IMR-90 (cell line): ENCODE results near the gene BTBD9. TPM values are rescaled to one million over a fixed set of nuclear protein-coding genes. Genes with fewer than 3 reads are reported as not detected.
A peak's percentile ranks its signal among the peaks of the same experiment; 100 is the strongest.

Source experiments
- ATAC-seq: fragments of 200-7000 bp; cut with Tn5 transposase; 2 replicates; pipeline ENCODE4 v1.9.1; 2020; ENCODE audit warnings: low read depth, mild to moderate bottlenecking, moderate library complexity
- BruUV-seq: library from RNA; stranded (reverse); fragments of 400-500 nt; replicated peaks from 2 replicates; lab custom pipeline; 2021; lab: Mats Ljungman, UMichigan
- CTCF ChIA-PET: fragments of 300-600 bp; formaldehyde crosslinking; extraction: SDS; loops from one replicate; lab custom pipeline; 2021; ENCODE audit warnings: antibody characterized with exemption; lab: Yijun Ruan, JAX
- POLR2A ChIA-PET: fragments of 300-600 bp; sonication (Branson Sonifier 250); formaldehyde crosslinking; loops from one replicate; lab custom pipeline; 2022; ENCODE audit warnings: antibody characterized with exemption; ENCODE audit not compliant: unreplicated experiment; lab: Charles Lee
- DNase-seq: peaks from one replicate; pipeline ENCODE4 v3.0.0; 2013
- H2AFZ ChIP-seq: replicated peaks from 2 replicates; pipeline ENCODE3; 2013; ENCODE audit warnings: low read length, mild to moderate bottlenecking; ENCODE audit not compliant: poor library complexity
- H2AK5ac ChIP-seq: 2 replicates; pipeline ENCODE4 v1.6.1; 2013; ENCODE audit warnings: low read depth, low read length, inconsistent platforms
- H2AK9ac ChIP-seq: replicated peaks from 2 replicates; pipeline ENCODE3; 2013; ENCODE audit warnings: mild to moderate bottlenecking, low read depth, low read length, moderate library complexity; ENCODE audit not compliant: poor library complexity
- H2BK120ac ChIP-seq: 2 replicates; pipeline ENCODE4 v1.6.1; 2013; ENCODE audit warnings: low read depth, low read length, inconsistent platforms
- H2BK15ac ChIP-seq: 3 replicates; pipeline ENCODE4 v1.6.1; 2013; ENCODE audit warnings: low read depth, low read length, inconsistent platforms
- H2BK20ac ChIP-seq: 2 replicates; pipeline ENCODE4 v1.6.1; 2013; ENCODE audit warnings: low read depth, mild to moderate bottlenecking, inconsistent platforms, low read length, moderate library complexity
- H2BK5ac ChIP-seq: 2 replicates; pipeline ENCODE4 v1.6.1; 2013; ENCODE audit warnings: mild to moderate bottlenecking, low read depth, low read length, inconsistent platforms; ENCODE audit not compliant: poor library complexity, severe bottlenecking
- H3K14ac ChIP-seq: replicated peaks from 2 replicates; pipeline ENCODE4 v1.6.1; 2013; ENCODE audit warnings: low read depth, low read length, inconsistent platforms
- H3K18ac ChIP-seq: 2 replicates; pipeline ENCODE4 v1.6.1; 2013; ENCODE audit warnings: low read depth, low read length, control low read depth
- H3K23ac ChIP-seq: 2 replicates; pipeline ENCODE4 v1.6.1; 2013; ENCODE audit warnings: low read depth, low read length, inconsistent platforms
- H3K27ac ChIP-seq: 2 replicates; pipeline ENCODE4 v1.5.1; 2013; ENCODE audit warnings: mild to moderate bottlenecking, control low read depth, low read length; ENCODE audit not compliant: insufficient read depth
- H3K27me3 ChIP-seq: 2 replicates; pipeline ENCODE4 v1.6.1; 2013; ENCODE audit warnings: low read length; ENCODE audit not compliant: control insufficient read depth, insufficient read depth
- H3K36me3 ChIP-seq: 2 replicates; pipeline ENCODE4 v1.6.1; 2013; ENCODE audit warnings: low read length, mixed read lengths; ENCODE audit not compliant: control insufficient read depth, insufficient read depth
- H3K4ac ChIP-seq: 2 replicates; pipeline ENCODE4 v1.6.1; 2013; ENCODE audit warnings: low read depth, low read length, inconsistent platforms
- H3K4me1 ChIP-seq: 2 replicates; pipeline ENCODE4 v1.6.1; 2013; ENCODE audit warnings: low read length, mixed read lengths; ENCODE audit not compliant: control insufficient read depth, insufficient read depth
- H3K4me2 ChIP-seq: 2 replicates; pipeline ENCODE4 v1.6.1; 2013; ENCODE audit warnings: low read depth, mild to moderate bottlenecking, control low read depth, low read length, moderate library complexity
- H3K4me3 ChIP-seq: 2 replicates; pipeline ENCODE4 v1.5.1; 2013; ENCODE audit warnings: low read depth, mild to moderate bottlenecking, control low read depth, low read length, moderate library complexity; ENCODE audit not compliant: insufficient read depth
- H3K56ac ChIP-seq: 2 replicates; pipeline ENCODE4 v1.6.1; 2013; ENCODE audit warnings: low read length, inconsistent platforms; ENCODE audit not compliant: insufficient read depth; ENCODE audit errors: extremely low read depth
- H3K79me1 ChIP-seq, 2 experiments: 2 replicates each; pipeline ENCODE4 v1.6.1; 2013; ENCODE audit warnings: low read length in 2 of 2, inconsistent platforms in 1 of 2, low read depth in 1 of 2
- H3K9ac ChIP-seq: 2 replicates; pipeline ENCODE4 v1.6.1; 2013; ENCODE audit warnings: low read depth, low read length, control low read depth
- H3K9me1 ChIP-seq: 2 replicates; pipeline ENCODE4 v1.6.1; 2013; ENCODE audit warnings: low read length, inconsistent platforms; ENCODE audit not compliant: insufficient read depth
- H3K9me3 ChIP-seq: 2 replicates; pipeline ENCODE4 v1.6.1; 2013; ENCODE audit warnings: low read length; ENCODE audit not compliant: control insufficient read depth, insufficient read depth
- H4K20me1 ChIP-seq: 2 replicates; pipeline ENCODE4 v1.6.1; 2013; ENCODE audit warnings: low read length, inconsistent platforms; ENCODE audit not compliant: insufficient read depth
- H4K5ac ChIP-seq: 2 replicates; pipeline ENCODE4 v1.6.1; 2013; ENCODE audit warnings: mild to moderate bottlenecking, low read depth, low read length, control low read depth
- H4K8ac ChIP-seq, 2 experiments: 2 replicates each; pipeline ENCODE4 v1.6.1; 2013; ENCODE audit warnings: low read depth in 2 of 2, low read length in 2 of 2, control low read depth in 1 of 2, inconsistent platforms in 1 of 2
- H4K91ac ChIP-seq: 2 replicates; pipeline ENCODE4 v1.6.1; 2013; ENCODE audit warnings: low read depth, low read length, inconsistent platforms; ENCODE audit not compliant: insufficient read depth
- BHLHE40 ChIP-seq: fragments of 150-350 bp; IDR thresholded peaks from 2 replicates; pipeline ENCODE4 v1.6.1; 2016; ENCODE audit warnings: mild to moderate bottlenecking, low read depth, low read length
- CEBPB ChIP-seq: IDR thresholded peaks from 2 replicates; pipeline ENCODE4 v1.6.1; 2012; ENCODE audit warnings: low read depth, low read length, improper control_type of control experiment
- CHD1 ChIP-seq: IDR thresholded peaks from 2 replicates; pipeline ENCODE4 v1.6.1; 2012; ENCODE audit warnings: low read depth, low read length, improper control_type of control experiment
- CTCF ChIP-seq: conservative IDR thresholded peaks from 2 replicates; pipeline ENCODE4 v1.5.1; 2012; ENCODE audit warnings: mild to moderate bottlenecking, low read depth, low read length, improper control_type of control experiment
- ELK1 ChIP-seq: fragments of 150-350 bp; IDR thresholded peaks from 2 replicates; pipeline ENCODE4 v1.6.1; 2016; ENCODE audit warnings: low read depth, mild to moderate bottlenecking, low read length, moderate library complexity, borderline replicate concordance
- FOS ChIP-seq: fragments of 150-350 bp; IDR thresholded peaks from 2 replicates; pipeline ENCODE4 v1.6.1; 2016; ENCODE audit warnings: low read depth, low read length
- MAFK ChIP-seq: IDR thresholded peaks from 2 replicates; pipeline ENCODE4 v1.6.1; 2012; ENCODE audit warnings: low read depth, low read length, improper control_type of control experiment
- MAZ ChIP-seq: IDR thresholded peaks from 2 replicates; pipeline ENCODE4 v1.6.1; 2012; ENCODE audit warnings: low read depth, mild to moderate bottlenecking, low read length, improper control_type of control experiment, moderate library complexity, borderline replicate concordance
- MXI1 ChIP-seq: IDR thresholded peaks from 2 replicates; pipeline ENCODE4 v1.6.1; 2012; ENCODE audit warnings: low read depth, mild to moderate bottlenecking, low read length, moderate library complexity, borderline replicate concordance
- NFE2L2 ChIP-seq: fragments of 150-350 bp; IDR thresholded peaks from 2 replicates; pipeline ENCODE4 v1.6.1; 2016; ENCODE audit warnings: low read depth, mild to moderate bottlenecking, low read length
- POLR2A ChIP-seq: IDR thresholded peaks from 2 replicates; pipeline ENCODE4 v1.6.1; 2012; ENCODE audit warnings: mild to moderate bottlenecking, low read depth, low read length
- RAD21 ChIP-seq: IDR thresholded peaks from 2 replicates; pipeline ENCODE4 v1.6.1; 2012; ENCODE audit warnings: low read length, improper control_type of control experiment
- RCOR1 ChIP-seq: IDR thresholded peaks from 2 replicates; pipeline ENCODE4 v1.6.1; 2012; ENCODE audit warnings: mild to moderate bottlenecking, low read length, improper control_type of control experiment; ENCODE audit not compliant: insufficient replicate concordance
- RFX5 ChIP-seq: IDR thresholded peaks from 2 replicates; pipeline ENCODE4 v1.8.0; 2012; ENCODE audit warnings: low read depth, mild to moderate bottlenecking, low read length, moderate library complexity
- SMC3 ChIP-seq: fragments of 150-350 bp; IDR thresholded peaks from 2 replicates; pipeline ENCODE4 v1.6.1; 2016; ENCODE audit warnings: low read depth, mild to moderate bottlenecking, antibody characterized with exemption, low read length, moderate library complexity
- USF2 ChIP-seq: fragments of 150-350 bp; IDR thresholded peaks from 2 replicates; pipeline ENCODE4 v1.6.1; 2017; ENCODE audit warnings: mild to moderate bottlenecking, antibody characterized with exemption, low read length, low read depth
- WGBS, 2 experiments: methylation state at CpG; one replicate each; pipeline versions ENCODE4 v1.1.5 to v1.1.7; 2013; ENCODE audit warnings: missing lambda C conversion rate in 2 of 2; ENCODE audit not compliant: insufficient read length in 1 of 2; ENCODE audit errors: extremely low coverage in 2 of 2; 5-methylcytosine and 5-hydroxymethylcytosine counted together
- dilution Hi-C: fragments of 300-500 bp; cut with HindIII; formaldehyde crosslinking; loops from one replicate; pipeline ENCODE4 v1.14.3; 2018; ENCODE audit warnings: low sequenced_read_pairs; ENCODE audit not compliant: unreplicated experiment
- in situ Hi-C: fragments of 300-500 bp; cut with MboI; formaldehyde crosslinking; loops from 3 replicates; pipeline ENCODE4 v1.14.3; 2019; ENCODE audit warnings: low sequenced_read_pairs, inconsistent platforms, mixed read lengths
- intact Hi-C: fragments of 100-400 bp; cut with micrococcal nuclease; formaldehyde crosslinking; loops from 2 replicates; pipeline ENCODE4 v1.10.0; 2022
- polyA plus RNA-seq, 3 experiments: library from polyadenylated mRNA; depleted of rRNA; stranded (reverse); fragments of >200 nt; gene quantifications; 2 replicates each; pipeline ENCODE4 v1.2.3, GENCODE V29; 2012; ENCODE audit warnings: low replicate concordance in 1 of 3
- total RNA-seq: library from RNA; depleted of rRNA; stranded (reverse); fragments of >200 nt; gene quantifications from 2 replicates; pipeline ENCODE4 v1.2.3, GENCODE V29; 2012

Gene BTBD9
- total and polyA plus RNA-seq, 2 of the 4 experiments (the other 2 are of a cell fraction) = 4.1 to 22.0 TPM

GRCh38 chr6:38212579-38212978 lies 427.1 kb downstream of the BTBD9 start:
- Histone ChIP-seq H3K14ac (no peak overlapping the region), H2BK5ac (no peak overlapping the region), H2BK20ac (no peak overlapping the region), H3K23ac (no peak overlapping the region), H3K4me3 (no peak overlapping the region), H3K27ac (no peak overlapping the region), H4K8ac (no peak overlapping the region), H2AK9ac (no peak overlapping the region), H3K79me1 (no peaks in the 10 kb centered on the region), H3K9me1 (peaks cover 3% of the 10 kb centered on the region; the same call in 1 of the 2 replicates), H3K36me3 (no peaks in the 10 kb centered on the region), H2BK15ac (no peak overlapping the region), H3K9me3 (no peaks in the 10 kb centered on the region), H4K5ac (no peak overlapping the region), H3K27me3 (no peaks in the 10 kb centered on the region), H3K18ac (no peak overlapping the region), H3K9ac (no peak overlapping the region), H4K20me1 (no peaks in the 10 kb centered on the region), H3K4me1 (peaks cover 5% of the 10 kb centered on the region), H3K4me2 (no peak overlapping the region), H2AK5ac (no peak overlapping the region), H4K91ac (no peak overlapping the region), H3K56ac (no peak overlapping the region), H2BK120ac (no peak overlapping the region), H2AFZ (no peak overlapping the region), H3K4ac (no peak overlapping the region)
- BruUV-seq = no TSS peak
- no CpG with 5 or more reads among the region's 5 CpGs for WGBS, 2 experiments
- dilution Hi-C loops = no loop called here
- in situ Hi-C loops = no loop called here
- ChIA-PET POLR2A (no interaction called here), CTCF (no interaction called here)
- TF ChIP-seq RCOR1 = no peak
- no peak for TF ChIP-seq BHLHE40
- no peak for TF ChIP-seq ELK1
- TF ChIP-seq SMC3 = no peak
- TF ChIP-seq MXI1 = no peak
- TF ChIP-seq RFX5 = no peak
- no peak for TF ChIP-seq NFE2L2
- TF ChIP-seq FOS = no peak
- no peak for TF ChIP-seq CEBPB
- no peak for TF ChIP-seq MAFK
- no peak for TF ChIP-seq CHD1
- TF ChIP-seq POLR2A = no peak
- no peak for TF ChIP-seq MAZ
- TF ChIP-seq CTCF = no peak
- TF ChIP-seq USF2 = no peak
- no peak for TF ChIP-seq RAD21
- peak; percentile 29 for ATAC-seq
- DNase-seq = no peak
- intact Hi-C loops = no loop called here
